GM19463 (cell line): ENCODE measurements around the gene PDE3A.
"Not testable (repeated sequence)": the region's sequence is repeated elsewhere in the genome, so short reads cannot be mapped to it uniquely, and the experiment has no call there.

Experiments used
- ATAC-seq: cut with Tn5 transposase; IDR thresholded peaks from one replicate; pipeline ENCODE4 v1.9.1; 2021; ENCODE audit warnings: mild to moderate bottlenecking, moderate library complexity; ENCODE audit not compliant: unreplicated experiment

The PDE3A gene

GRCh38 chr12:20368114-20368650, at the start of gene PDE3A:
Gene PDE3A (plus strand): TSS chr12:20368537. CDS start chr12:20369285, 748 bp downstream.
- ATAC-seq: no peak

- no peak for ATAC-seq
Measured at GRCh38 chr12:20319366-20319765, 49.0 kb upstream of the PDE3A start.

GRCh38 chr12:20320552-20320951, 47.8 kb upstream of the PDE3A start:
- ATAC-seq: no peak

- ATAC-seq: not testable (repeated sequence)
Measured at GRCh38 chr12:20330826-20331505, 37.4 kb upstream of the PDE3A start.

- ATAC-seq: no peak
Measured at GRCh38 chr12:20339060-20339459, 29.3 kb upstream of the PDE3A start.

- ATAC-seq: no peak
Measured at GRCh38 chr12:20342111-20342510, 26.2 kb upstream of the PDE3A start.

GRCh38 chr12:20345866-20346265, 22.5 kb upstream of the PDE3A start:
- ATAC-seq: no peak

- no peak for ATAC-seq
Measured at GRCh38 chr12:20350026-20350425, 18.3 kb upstream of the PDE3A start.

- ATAC-seq: no peak
Measured at GRCh38 chr12:20350495-20350894, 17.8 kb upstream of the PDE3A start.

- no peak for ATAC-seq
Measured at GRCh38 chr12:20351406-20351805, 16.9 kb upstream of the PDE3A start.

GRCh38 chr12:20356048-20356447, 12.3 kb upstream of the PDE3A start:
- no peak for ATAC-seq

GRCh38 chr12:20360407-20360806, 7.9 kb upstream of the PDE3A start:
- no peak for ATAC-seq

- ATAC-seq: no peak
Measured at GRCh38 chr12:20361416-20361815, 6.9 kb upstream of the PDE3A start.

- ATAC-seq: no peak
Measured at GRCh38 chr12:20364501-20364900, 3.8 kb upstream of the PDE3A start.

- no peak for ATAC-seq
Measured at GRCh38 chr12:20366776-20367409, 1.4 kb upstream of the PDE3A start.

GRCh38 chr12:20367583-20368113, 689 bp upstream of the PDE3A start:
- no peak for ATAC-seq

- ATAC-seq: no peak
Measured at GRCh38 chr12:20368651-20369304, 441 bp downstream of the PDE3A start.

GRCh38 chr12:20369305-20370013, 1.1 kb downstream of the PDE3A start:
- no peak for ATAC-seq

- ATAC-seq: no peak
Measured at GRCh38 chr12:20370014-20370386, 1.7 kb downstream of the PDE3A start.

GRCh38 chr12:20370866-20371519, 2.7 kb downstream of the PDE3A start:
- no peak for ATAC-seq
